ENCODE results near the gene CSAG2. TPM values are rescaled to one million over a fixed set of nuclear protein-coding genes. Genes with fewer than 3 reads are reported as not detected.
"Not testable (repeated sequence)": the region's sequence is repeated elsewhere in the genome, so short reads cannot be mapped to it uniquely, and the experiment has no call there.

Gene CSAG2
- total RNA-seq, 1 donor from 2014 or later = not detected

- no peaks in the 10 kb centered on the region for H3F3A ChIP-seq (ENCODE audit: low read depth)
- no peaks in the 10 kb centered on the region for H3K9me3 ChIP-seq (ENCODE audit: low read depth)
- no peaks in the 10 kb centered on the region for H3K36me3 ChIP-seq
- peaks cover 11% of the 10 kb centered on the region for H3K9me3 Mint-ChIP-seq
- no peaks in the 10 kb centered on the region for H4K20me1 ChIP-seq (ENCODE audit: low read depth)
- H3K4me3 Mint-ChIP-seq = no peak within 1 kb of the TSS
- DNase-seq (ENCODE audit: low spot score) = no peak
- no peak within 1 kb of the TSS for H3K9ac ChIP-seq
- no peaks in the 10 kb centered on the region for H3K4me1 ChIP-seq
- H3K27me3 Mint-ChIP-seq (ENCODE audit: insufficient read depth, low read depth) = no peaks in the 10 kb centered on the region
- no peaks in the 10 kb centered on the region for H3K36me3 Mint-ChIP-seq
- H3K4me3 ChIP-seq = no peak within 1 kb of the TSS
- H2AFZ ChIP-seq (replicated peaks) = no peak within 1 kb of the TSS
- H3K4me1 Mint-ChIP-seq = no peaks in the 10 kb centered on the region
- H3K4me2 ChIP-seq = no peak within 1 kb of the TSS
- H3K27ac Mint-ChIP-seq = no peak within 1 kb of the TSS
- H3K27me3 ChIP-seq = no peaks in the 10 kb centered on the region
- H3K27ac ChIP-seq = no peak within 1 kb of the TSS
- H3K79me2 ChIP-seq (ENCODE audit: low read depth) = no peaks in the 10 kb centered on the region
- no peak for TF ChIP-seq EZH2 (IDR thresholded peaks at IDR 0.05)
- TF ChIP-seq CTCF (IDR thresholded peaks at IDR 0.05) = no peak
- no peak for TF ChIP-seq EZH2phosphoT487 (IDR thresholded peaks at IDR 0.05)
Measured at GRCh38 chrX:152733261-152733975, 24.3 kb upstream of the CSAG2 start, which contains the start of the genes CSAG1 and MAGEA12. Gene CSAG1, minus strand, starts transcription at chrX:152733721. Its CDS starts 1,261 bp downstream, at chrX:152732460. Gene MAGEA12, plus strand, starts transcription at chrX:152733757. Its CDS starts 2,405 bp downstream, at chrX:152736162.

GRCh38 chrX:152725409-152725808 is 16.3 kb upstream of the CSAG2 start:
- H3K4me1 Mint-ChIP-seq = no peaks in the 10 kb centered on the region
- Histone ChIP-seq H3K79me2 (ENCODE audit: low read depth) (no peaks in the 10 kb centered on the region), H3K4me2 (no peak overlapping the region), H3K9me3 (ENCODE audit: low read depth) (no peaks in the 10 kb centered on the region), H3K27me3 (no peaks in the 10 kb centered on the region), H3K4me3 (no peak overlapping the region), H2AFZ (replicated peaks) (no peak overlapping the region), H3K36me3 (no peaks in the 10 kb centered on the region), H3F3A (ENCODE audit: low read depth) (no peaks in the 10 kb centered on the region), H3K4me1 (no peaks in the 10 kb centered on the region), H4K20me1 (ENCODE audit: low read depth) (no peaks in the 10 kb centered on the region), H3K27ac (no peak overlapping the region), H3K9ac (no peak overlapping the region)
- no peak overlapping the region for H3K27ac Mint-ChIP-seq
- no peak for DNase-seq (ENCODE audit: low spot score)
- no peaks in the 10 kb centered on the region for H3K36me3 Mint-ChIP-seq
- H3K27me3 Mint-ChIP-seq (ENCODE audit: insufficient read depth, low read depth) = no peaks in the 10 kb centered on the region
- no peak for TF ChIP-seq EZH2 (IDR thresholded peaks at IDR 0.05)
- no peak for TF ChIP-seq EZH2phosphoT487 (IDR thresholded peaks at IDR 0.05)
- no peak for TF ChIP-seq CTCF (IDR thresholded peaks at IDR 0.05)
- H3K9me3 Mint-ChIP-seq = peaks cover 8% of the 10 kb centered on the region
- no peak overlapping the region for H3K4me3 Mint-ChIP-seq

GRCh38 chrX:152713815-152714787 is 5.0 kb upstream of the CSAG2 start, which contains the start of gene MAGEA2B:
Gene MAGEA2B, plus strand, starts transcription at chrX:152714628. Its CDS starts 2,479 bp downstream, at chrX:152717107.
- not testable (repeated sequence) for H3K36me3 ChIP-seq; H3K9ac ChIP-seq; H3K4me2 ChIP-seq; H4K20me1 ChIP-seq (ENCODE audit: low read depth); H3F3A ChIP-seq (ENCODE audit: low read depth); H3K4me3 Mint-ChIP-seq; H2AFZ ChIP-seq (replicated peaks); H3K27ac ChIP-seq; H3K36me3 Mint-ChIP-seq; H3K4me1 Mint-ChIP-seq; H3K9me3 ChIP-seq (ENCODE audit: low read depth); H3K27me3 Mint-ChIP-seq (ENCODE audit: insufficient read depth, low read depth); DNase-seq (ENCODE audit: low spot score); H3K4me3 ChIP-seq; H3K27me3 ChIP-seq; H3K9me3 Mint-ChIP-seq; H3K27ac Mint-ChIP-seq; H3K4me1 ChIP-seq; H3K79me2 ChIP-seq (ENCODE audit: low read depth)

- DNase-seq (ENCODE audit: low spot score); H3K9ac ChIP-seq; H3K9me3 Mint-ChIP-seq; H3K4me1 Mint-ChIP-seq; H2AFZ ChIP-seq (replicated peaks); H3K36me3 ChIP-seq; H3K4me2 ChIP-seq; H3K27me3 ChIP-seq; H3K27ac ChIP-seq; H3K4me3 ChIP-seq; H3K4me1 ChIP-seq; H3K9me3 ChIP-seq (ENCODE audit: low read depth); H4K20me1 ChIP-seq (ENCODE audit: low read depth); H3K27ac Mint-ChIP-seq; H3K79me2 ChIP-seq (ENCODE audit: low read depth); H3K4me3 Mint-ChIP-seq; H3K36me3 Mint-ChIP-seq; H3K27me3 Mint-ChIP-seq (ENCODE audit: insufficient read depth, low read depth); H3F3A ChIP-seq (ENCODE audit: low read depth): not testable (repeated sequence)
Measured at GRCh38 chrX:152713195-152713594, 4.1 kb upstream of the CSAG2 start.

GRCh38 chrX:152706500-152706899 is 2.6 kb downstream of the CSAG2 start:
- not testable (repeated sequence) for H3K27ac ChIP-seq; H3K36me3 Mint-ChIP-seq; H3K36me3 ChIP-seq; H3K79me2 ChIP-seq (ENCODE audit: low read depth); H3F3A ChIP-seq (ENCODE audit: low read depth); H3K9me3 ChIP-seq (ENCODE audit: low read depth); H3K9me3 Mint-ChIP-seq; H3K27me3 Mint-ChIP-seq (ENCODE audit: insufficient read depth, low read depth); H2AFZ ChIP-seq (replicated peaks); H3K27me3 ChIP-seq; DNase-seq (ENCODE audit: low spot score); H3K4me1 Mint-ChIP-seq; H3K9ac ChIP-seq; H3K4me2 ChIP-seq; H4K20me1 ChIP-seq (ENCODE audit: low read depth); H3K4me3 Mint-ChIP-seq; H3K27ac Mint-ChIP-seq; H3K4me1 ChIP-seq; H3K4me3 ChIP-seq

- not testable (repeated sequence) for H3K4me1 Mint-ChIP-seq; H3K4me2 ChIP-seq; H4K20me1 ChIP-seq (ENCODE audit: low read depth); H3K9ac ChIP-seq; H3K9me3 ChIP-seq (ENCODE audit: low read depth); H3K4me3 ChIP-seq; H3F3A ChIP-seq (ENCODE audit: low read depth); H3K27me3 Mint-ChIP-seq (ENCODE audit: insufficient read depth, low read depth); H3K79me2 ChIP-seq (ENCODE audit: low read depth); H3K27me3 ChIP-seq; DNase-seq (ENCODE audit: low spot score); H3K9me3 Mint-ChIP-seq; H3K27ac Mint-ChIP-seq; H3K36me3 Mint-ChIP-seq; H3K27ac ChIP-seq; H3K4me3 Mint-ChIP-seq; H2AFZ ChIP-seq (replicated peaks); H3K4me1 ChIP-seq; H3K36me3 ChIP-seq
Measured at GRCh38 chrX:152700390-152700789, 8.7 kb downstream of the CSAG2 start.
